ENCODE measurements around the gene DMXL1.

The DMXL1 gene, protein sequence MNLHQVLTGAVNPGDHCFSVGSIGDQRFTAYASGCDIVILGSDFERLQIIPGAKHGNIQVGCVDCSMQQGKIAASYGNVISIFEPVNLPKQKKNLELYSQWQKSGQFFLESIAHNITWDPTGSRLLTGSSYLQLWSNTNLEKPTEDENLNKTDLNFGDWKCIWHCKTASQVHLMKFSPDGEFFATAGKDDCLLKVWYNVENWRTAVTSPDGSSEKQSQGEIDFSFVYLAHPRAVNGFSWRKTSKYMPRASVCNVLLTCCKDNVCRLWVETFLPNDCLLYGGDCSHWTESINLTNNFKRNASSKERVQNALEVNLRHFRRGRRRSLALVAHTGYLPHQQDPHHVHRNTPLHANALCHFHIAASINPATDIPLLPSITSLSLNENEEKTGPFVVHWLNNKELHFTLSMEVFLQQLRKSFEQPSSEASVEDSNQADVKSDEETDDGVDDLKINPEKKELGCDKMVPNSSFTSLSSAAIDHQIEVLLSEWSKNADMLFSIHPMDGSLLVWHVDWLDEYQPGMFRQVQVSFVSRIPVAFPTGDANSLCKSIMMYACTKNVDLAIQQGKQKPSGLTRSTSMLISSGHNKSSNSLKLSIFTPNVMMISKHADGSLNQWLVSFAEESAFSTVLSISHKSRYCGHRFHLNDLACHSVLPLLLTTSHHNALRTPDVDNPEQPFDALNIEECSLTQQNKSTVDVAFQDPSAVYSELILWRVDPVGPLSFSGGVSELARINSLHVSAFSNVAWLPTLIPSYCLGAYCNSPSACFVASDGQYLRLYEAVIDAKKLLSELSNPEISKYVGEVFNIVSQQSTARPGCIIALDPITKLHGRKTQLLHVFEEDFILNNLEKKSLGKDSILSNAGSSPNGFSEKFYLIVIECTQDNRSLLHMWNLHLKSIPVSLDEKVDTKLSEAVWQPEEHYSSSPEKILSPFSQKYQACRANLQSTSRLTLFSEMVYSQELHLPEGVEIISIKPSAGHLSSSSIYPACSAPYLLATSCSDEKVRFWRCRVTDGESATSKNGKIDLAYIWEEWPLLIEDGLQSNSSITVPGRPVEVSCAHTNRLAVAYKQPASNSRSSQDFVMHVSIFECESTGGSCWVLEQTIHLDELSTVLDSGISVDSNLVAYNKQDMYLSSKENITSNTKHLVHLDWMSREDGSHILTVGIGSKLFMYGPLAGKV (N-terminal part only)

DNA sequence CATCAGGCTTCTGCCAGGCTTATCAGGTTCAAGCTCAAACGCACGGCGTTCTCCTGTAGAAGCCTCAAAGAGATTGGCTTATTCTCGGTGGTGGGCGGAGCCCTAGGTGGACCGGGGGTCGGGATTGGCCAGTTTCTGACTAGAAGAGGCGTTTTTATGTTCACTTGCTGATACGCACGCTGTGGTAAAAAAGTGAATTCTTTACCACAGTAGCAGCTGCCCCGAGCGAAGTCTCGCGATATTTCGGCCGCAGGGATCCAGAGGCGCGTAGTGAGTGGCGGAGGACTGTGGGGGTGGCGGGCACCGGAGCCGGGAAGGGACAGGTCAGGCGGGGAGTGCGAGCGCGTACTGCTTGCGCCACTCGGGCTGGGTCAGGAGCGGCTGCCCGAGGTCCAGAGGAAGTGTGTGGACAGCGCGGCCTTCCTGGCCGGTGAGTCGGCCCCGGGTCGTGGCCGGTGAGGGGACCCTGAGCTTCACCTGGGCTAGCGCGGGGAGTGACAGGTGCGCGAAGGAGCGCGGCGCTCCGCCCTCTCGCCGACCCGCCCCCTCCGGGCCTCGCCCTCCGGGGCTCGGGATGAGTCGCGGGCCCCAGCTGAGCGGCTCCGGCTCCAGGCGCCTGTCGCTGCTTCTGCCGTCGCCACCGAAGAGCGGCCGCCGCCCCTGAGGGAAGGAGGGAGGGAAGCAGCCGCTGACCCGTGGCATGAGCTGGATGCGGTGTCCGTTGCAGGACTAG is at the start of gene DMXL1:
DMXL1 (plus strand) TSS at position 260 of the 733 bp plus-strand sequence. CDS start 483 bp downstream, outside the sequence.
- peak; percentile 62 to 99 (median 97) for DNase-seq

DNA sequence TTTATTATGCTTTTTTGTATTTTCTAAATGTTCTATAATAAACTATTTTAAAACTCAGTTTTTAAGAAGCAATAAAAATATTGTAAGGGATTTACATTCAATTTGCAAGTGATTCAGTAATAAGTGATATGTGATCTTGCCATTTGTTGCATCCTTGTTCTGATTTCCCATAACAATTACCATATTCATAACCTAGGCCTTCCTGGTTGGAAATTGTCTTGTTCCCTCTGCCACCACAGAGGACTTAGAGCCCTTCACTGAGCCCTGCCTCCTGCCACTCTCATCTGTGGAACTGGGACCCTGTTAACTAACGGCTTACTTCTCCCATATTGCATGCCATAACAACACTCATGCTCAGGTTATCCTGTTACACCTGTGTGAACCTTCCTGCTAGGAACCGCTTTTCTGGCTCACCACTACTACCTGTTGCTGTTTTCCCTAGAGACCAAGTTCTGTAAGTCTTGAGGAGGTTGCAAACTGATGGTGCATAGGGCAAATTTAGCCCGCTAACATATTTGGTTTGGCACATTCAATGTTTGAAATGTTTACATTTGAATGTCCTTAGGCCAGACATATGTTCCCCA is 49.6 kb upstream of the DMXL1 start:
- no peak for DNase-seq

DNA sequence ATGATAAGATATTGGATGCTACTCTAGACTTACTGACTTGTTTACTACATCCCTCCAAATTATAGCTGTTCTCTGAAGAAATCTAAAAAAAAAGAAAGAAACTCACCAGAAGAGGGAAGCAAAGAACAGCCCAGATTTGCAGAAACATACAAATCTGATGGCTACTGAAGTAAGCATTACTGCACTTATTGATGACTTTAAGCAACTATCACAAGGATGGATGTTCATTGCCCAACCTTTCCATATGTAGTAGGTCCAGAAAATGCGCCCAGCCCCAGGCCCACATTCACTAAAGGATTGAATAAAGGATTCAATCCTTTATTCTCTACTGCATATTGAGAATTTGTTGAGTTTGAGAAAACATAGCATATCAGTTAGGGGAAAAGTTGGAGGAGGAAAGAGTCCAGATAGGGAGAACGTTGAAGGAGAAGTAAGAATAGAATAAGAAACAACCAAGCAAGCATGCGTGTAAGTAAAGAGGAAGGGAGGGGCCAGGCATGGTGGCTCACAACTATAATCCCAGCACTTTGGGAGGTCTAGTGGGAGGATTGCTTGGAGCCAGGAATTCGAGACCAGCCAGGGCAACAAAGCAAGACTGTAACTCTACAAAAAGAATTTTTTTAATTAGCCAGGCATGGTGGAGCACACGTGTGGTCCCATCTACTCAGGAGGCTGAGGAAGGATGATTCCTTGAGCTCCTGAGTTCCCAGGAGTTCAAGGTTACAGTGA is 48.7 kb upstream of the DMXL1 start:
- peak in 1 of 56 donors; percentile 53 for DNase-seq

DNA sequence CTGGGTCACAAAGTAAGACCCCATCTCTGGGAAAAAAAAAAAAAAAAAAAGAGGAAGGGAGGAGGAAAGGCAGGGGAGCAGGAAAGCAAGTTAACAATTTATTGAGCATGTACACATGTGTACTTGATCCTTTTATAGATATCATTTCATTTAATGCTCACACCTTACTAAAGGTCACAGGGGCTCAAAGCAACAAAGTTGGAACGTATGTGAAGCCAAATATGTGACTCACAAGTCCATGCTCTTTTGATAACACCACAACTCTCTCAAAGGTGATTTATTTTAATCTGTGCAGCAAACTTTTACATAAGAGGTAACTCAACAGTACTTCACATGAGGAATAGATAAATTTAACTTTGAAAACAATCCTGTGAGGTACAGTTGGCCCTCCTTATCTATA is 48.1 kb upstream of the DMXL1 start:
- no peak for DNase-seq

- DNase-seq: no peak
Measured at GRCh38 chr5:119028575-119028974, 42.3 kb upstream of the DMXL1 start.

DNA sequence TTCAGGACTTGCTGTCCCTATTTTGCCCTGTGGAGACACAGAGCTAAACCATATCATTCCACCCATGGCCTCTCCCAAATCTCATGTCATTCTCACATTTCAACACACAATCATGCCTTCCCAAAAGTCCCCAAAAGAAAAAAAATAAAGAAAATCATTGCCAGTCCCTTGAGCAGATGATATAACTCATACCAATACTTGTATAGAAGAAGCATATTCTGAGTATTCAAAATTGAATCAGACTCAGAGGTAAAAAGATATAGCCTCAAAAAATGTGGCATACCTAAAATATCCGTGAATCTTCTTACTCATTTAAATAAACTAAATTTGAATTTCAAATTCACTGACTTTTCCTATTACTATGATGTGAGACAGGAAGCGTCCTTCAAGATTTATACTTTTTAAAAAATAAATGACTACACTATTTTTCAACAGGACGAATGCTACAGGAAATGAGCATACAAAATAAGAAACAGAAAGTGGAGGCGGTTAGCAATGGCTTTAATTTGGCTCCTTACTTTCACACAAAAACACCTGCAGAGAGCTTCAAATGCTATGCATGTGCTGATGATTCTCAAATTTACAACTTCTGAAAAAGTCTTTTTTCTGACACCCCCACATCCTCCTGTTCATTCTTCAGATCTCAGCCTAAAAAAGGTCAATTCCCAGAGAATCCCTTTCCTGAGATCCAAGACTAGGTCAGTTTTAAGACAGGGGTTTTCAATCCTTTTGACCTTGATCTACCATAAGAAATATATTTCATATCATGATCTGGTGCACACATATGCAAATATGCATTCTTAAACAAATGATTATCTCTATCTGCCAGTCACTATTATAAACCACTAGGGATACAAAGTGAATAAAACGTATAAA is 39.6 kb upstream of the DMXL1 start:
- DNase-seq: no peak

- DNase-seq: no peak
Measured at GRCh38 chr5:119031905-119032304, 39.0 kb upstream of the DMXL1 start.

GRCh38 chr5:119032656-119033055 is 38.2 kb upstream of the DMXL1 start:
- DNase-seq: no peak

DNA sequence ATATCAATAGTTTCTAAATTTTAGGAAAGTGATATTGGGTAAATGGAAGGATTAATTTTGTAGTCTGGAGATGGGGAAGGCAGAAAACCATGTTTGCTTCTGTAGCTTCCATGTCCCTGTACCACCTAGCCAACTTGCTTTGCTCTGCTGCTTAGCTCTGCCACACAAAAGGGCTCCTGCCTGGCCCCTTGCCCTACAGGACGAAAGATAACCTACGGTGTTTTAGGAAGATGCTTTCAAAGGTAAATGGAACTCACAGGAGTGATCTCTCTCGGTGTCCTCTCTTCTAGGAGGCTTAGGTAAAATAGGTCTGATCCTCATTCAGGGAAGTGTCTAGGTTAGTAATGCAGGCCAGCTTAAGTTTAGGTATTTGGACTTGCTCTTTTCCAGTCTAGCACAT is 37.8 kb upstream of the DMXL1 start:
- DNase-seq: no peak

GRCh38 chr5:119036101-119036762 is 34.7 kb upstream of the DMXL1 start:
- DNase-seq: no peak

- no peak for DNase-seq
Measured at GRCh38 chr5:119037496-119038215, 33.2 kb upstream of the DMXL1 start.

- no peak for DNase-seq
Measured at GRCh38 chr5:119048246-119048645, 22.6 kb upstream of the DMXL1 start.

- no peak for DNase-seq
Measured at GRCh38 chr5:119049824-119050449, 20.9 kb upstream of the DMXL1 start.

DNA sequence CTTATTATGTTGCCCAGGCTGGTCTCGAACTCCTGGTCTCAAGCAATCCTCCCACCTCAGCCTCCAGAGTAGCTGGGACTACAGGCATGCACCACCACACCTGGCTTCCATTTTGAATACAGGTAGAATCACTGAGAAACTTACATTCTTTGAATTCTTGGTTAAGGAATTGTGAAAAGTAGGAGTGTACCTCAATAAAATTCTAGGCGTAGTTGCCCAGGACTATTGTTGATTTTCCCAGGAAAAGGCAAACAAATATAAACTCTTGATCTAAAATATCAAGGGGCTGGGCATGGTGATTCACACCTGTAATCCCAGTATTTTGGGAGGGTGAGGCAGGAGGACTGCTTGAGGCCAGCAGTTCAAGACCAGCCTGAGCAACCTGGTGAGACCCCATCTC is 16.8 kb upstream of the DMXL1 start:
- DNase-seq: no peak

- DNase-seq: no peak
Measured at GRCh38 chr5:119055294-119055693, 15.6 kb upstream of the DMXL1 start.

- DNase-seq: no peak
Measured at GRCh38 chr5:119058979-119059529, 11.8 kb upstream of the DMXL1 start.

- DNase-seq: no peak
Measured at GRCh38 chr5:119059740-119060255, 11.1 kb upstream of the DMXL1 start.
